IPS-18a (cell line): ENCODE results near the gene MANEA.
A peak's percentile ranks its signal among the peaks of the same experiment; 100 is the strongest.

Experiments used
- H3K27ac ChIP-seq: one replicate; pipeline ENCODE4 v1.5.1; 2013; ENCODE audit warnings: low read length
- H3K27me3 ChIP-seq: one replicate; pipeline ENCODE4 v1.6.1; 2013; ENCODE audit warnings: mild to moderate bottlenecking, low read length; ENCODE audit not compliant: control insufficient read depth, insufficient read depth
- H3K36me3 ChIP-seq: one replicate; pipeline ENCODE4 v1.6.1; 2013; ENCODE audit warnings: low read depth, low read length; ENCODE audit not compliant: control insufficient read depth
- H3K4me1 ChIP-seq: one replicate; pipeline ENCODE4 v1.6.1; 2013; ENCODE audit warnings: low read depth, low read length; ENCODE audit not compliant: control insufficient read depth
- H3K4me3 ChIP-seq: one replicate; pipeline ENCODE4 v1.5.1; 2013; ENCODE audit warnings: low read length
- H3K9ac ChIP-seq: one replicate; pipeline ENCODE4 v1.6.1; 2013; ENCODE audit warnings: mild to moderate bottlenecking, low read length, moderate library complexity
- H3K9me3 ChIP-seq: one replicate; pipeline ENCODE4 v1.6.1; 2013; ENCODE audit warnings: low read depth, low read length; ENCODE audit not compliant: control insufficient read depth

Gene MANEA, protein sequence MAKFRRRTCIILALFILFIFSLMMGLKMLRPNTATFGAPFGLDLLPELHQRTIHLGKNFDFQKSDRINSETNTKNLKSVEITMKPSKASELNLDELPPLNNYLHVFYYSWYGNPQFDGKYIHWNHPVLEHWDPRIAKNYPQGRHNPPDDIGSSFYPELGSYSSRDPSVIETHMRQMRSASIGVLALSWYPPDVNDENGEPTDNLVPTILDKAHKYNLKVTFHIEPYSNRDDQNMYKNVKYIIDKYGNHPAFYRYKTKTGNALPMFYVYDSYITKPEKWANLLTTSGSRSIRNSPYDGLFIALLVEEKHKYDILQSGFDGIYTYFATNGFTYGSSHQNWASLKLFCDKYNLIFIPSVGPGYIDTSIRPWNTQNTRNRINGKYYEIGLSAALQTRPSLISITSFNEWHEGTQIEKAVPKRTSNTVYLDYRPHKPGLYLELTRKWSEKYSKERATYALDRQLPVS

DNA sequence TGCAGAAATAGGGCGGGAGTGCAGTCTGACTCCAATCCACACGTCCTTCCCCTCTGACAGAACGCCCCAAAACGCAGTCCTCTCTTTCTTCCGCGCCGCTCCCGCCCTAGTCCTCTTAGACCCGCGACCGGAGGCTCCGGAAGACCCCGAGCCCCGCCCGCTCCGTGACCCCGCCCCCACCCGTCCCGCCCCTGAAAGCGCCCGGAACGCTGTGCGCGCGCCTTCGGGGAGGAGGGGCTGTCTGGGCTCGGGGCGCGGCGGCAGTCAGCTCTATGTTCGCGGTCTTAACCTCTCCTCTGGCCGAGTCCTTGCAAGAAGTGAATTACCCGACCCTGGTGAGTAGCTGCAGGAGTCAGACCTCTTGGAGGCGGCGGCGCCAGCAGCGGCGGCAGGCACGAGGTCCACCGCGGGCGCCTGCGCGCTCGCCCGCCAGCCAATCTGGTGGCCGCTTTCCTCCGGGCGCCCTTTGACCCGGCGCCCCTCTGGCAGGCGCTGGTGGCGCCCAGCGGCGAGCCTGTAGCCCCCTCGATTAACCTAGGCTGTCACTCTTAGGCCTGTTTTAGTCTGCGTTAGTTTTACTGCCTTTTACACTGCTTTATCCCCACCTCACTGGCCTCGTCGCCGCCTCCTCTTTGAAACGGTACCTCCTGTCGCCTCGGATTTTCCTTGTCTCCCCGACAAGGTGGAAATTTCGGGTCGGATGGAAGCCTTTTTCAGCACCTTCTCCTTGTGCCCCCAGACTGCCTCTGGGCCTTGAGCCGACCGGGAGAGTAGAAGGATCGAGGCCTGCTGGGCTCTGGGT is at the start of gene MANEA:
MANEA (plus strand) TSS at position 232 of the 802 bp plus-strand sequence. CDS start 8,905 bp downstream, outside the sequence.
- Histone ChIP-seq H3K36me3 (no peaks in the 10 kb centered on the region), H3K27me3 (no peaks in the 10 kb centered on the region), H3K4me3 (peak within 1 kb of the TSS; percentile 85), H3K4me1 (peaks cover 5% of the 10 kb centered on the region), H3K9ac (peak within 1 kb of the TSS; percentile 78), H3K9me3 (no peaks in the 10 kb centered on the region), H3K27ac (peak within 1 kb of the TSS; percentile 48)

DNA sequence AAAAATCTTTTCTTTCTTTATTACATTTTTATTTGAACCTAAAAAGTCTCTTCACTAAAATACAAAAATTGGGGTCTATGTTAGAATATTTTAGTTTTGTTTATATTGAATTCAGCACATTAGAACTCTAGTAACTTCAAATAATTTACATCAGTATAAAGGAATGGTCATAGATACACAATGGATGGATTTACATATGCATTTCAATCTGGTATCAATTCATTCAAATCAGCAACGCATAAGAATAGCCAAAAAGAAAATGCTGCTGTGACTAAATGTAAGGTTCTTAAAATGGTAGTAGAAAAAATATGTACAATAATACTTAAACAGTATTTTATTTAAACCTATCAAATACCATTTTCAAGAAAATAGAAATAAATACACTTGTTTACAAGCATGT is 47.6 kb upstream of the MANEA start:
- Histone ChIP-seq H3K27me3 (no peaks in the 10 kb centered on the region), H3K4me3 (peak overlapping the region; percentile 11), H3K9ac (no peak overlapping the region), H3K9me3 (no peaks in the 10 kb centered on the region), H3K4me1 (peaks cover 30% of the 10 kb centered on the region), H3K36me3 (no peaks in the 10 kb centered on the region), H3K27ac (peak overlapping the region; percentile 5)

DNA sequence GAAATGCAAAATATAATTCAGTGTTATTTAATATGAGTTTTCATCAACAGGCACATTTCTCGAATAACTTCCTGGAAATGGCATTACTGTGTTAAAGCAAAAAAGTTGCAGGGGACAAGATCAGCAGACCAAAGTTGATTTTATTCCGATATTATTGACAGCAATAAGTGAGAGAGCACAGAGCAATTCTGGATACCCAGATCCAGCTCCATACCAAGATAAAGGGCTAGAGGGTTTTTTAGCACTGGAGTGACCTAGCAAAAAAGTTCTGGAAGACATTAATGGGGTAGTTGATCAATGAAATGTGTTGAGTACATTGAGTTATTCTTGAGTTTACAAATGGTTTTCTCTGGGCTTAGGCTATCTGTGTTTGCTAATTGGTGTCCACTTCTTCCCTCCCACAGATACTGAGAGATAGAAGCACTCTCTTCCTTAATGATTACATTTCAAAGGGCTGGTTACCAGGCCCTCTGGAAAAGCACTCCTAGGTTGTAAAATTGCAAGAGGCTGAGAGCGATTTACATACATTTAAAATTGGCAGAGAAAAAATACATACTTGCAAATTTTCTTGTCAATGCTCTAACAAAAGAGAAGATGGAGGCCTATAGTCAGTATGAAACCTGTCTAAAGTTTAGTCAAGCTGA is 47.0 kb upstream of the MANEA start:
- Histone ChIP-seq H3K9me3 (no peaks in the 10 kb centered on the region), H3K27ac (peak overlapping the region; percentile 5), H3K9ac (no peak overlapping the region), H3K4me1 (peaks cover 30% of the 10 kb centered on the region), H3K4me3 (peak overlapping the region; percentile 11), H3K27me3 (no peaks in the 10 kb centered on the region), H3K36me3 (no peaks in the 10 kb centered on the region)

DNA sequence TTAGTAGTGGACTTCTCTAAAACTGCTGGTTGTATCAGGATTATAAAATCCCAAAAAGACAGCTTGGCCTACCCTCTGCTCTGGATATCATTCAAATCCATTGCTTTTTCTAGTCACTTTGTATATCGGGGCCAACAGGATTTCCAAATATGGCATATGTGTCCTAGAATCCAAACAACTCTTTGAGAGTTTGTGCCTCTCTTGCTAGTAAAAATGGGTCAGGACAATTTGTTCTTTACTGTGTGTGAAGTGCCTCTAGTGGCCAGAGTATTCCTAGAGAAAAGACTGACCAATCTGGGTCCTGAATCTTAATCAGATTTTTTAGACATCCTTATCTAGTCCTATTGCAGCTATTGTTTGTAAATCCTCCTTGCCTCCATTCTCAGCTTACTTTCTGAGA is 33.5 kb upstream of the MANEA start:
- H3K27ac ChIP-seq, result no peak overlapping the region
- no peaks in the 10 kb centered on the region for H3K4me1 ChIP-seq
- H3K9me3 ChIP-seq, result no peaks in the 10 kb centered on the region
- no peaks in the 10 kb centered on the region for H3K36me3 ChIP-seq
- no peaks in the 10 kb centered on the region for H3K27me3 ChIP-seq
- H3K4me3 ChIP-seq, result no peak overlapping the region
- no peak overlapping the region for H3K9ac ChIP-seq

DNA sequence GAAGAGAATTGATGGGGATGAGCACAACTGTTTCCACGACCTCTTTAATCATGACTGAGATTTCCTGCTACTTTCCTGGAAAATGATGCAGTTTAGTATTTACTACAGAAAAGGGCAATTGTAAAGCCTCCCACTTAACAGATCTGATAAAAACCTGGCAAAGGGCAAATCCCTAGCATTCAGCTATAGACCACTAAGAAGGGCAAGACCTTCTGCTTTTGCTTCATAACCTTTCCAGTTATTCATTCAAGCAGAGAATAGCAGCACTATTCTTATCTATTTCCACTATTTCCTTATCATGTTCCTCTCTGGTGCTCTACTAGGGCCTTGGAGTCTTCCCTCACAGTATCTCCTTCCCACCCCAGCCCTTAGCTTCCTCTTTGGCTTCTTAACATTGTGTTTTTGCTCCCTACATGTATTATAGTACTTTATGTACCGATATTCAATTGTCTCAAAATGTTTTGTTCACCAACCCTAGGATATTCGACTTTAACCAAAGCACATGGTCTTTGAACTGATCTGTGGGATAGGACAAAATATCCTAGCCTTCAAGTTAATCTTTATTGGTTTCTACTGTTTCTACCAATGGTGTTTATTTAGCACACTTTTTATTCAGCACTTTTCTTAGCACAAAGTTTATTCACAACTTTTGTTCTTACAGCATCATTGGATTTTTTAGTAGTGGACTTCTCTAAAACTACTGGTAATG is 32.7 kb upstream of the MANEA start:
- Histone ChIP-seq H3K27me3 (no peaks in the 10 kb centered on the region), H3K4me1 (no peaks in the 10 kb centered on the region), H3K36me3 (no peaks in the 10 kb centered on the region), H3K9me3 (no peaks in the 10 kb centered on the region), H3K4me3 (no peak overlapping the region), H3K27ac (no peak overlapping the region), H3K9ac (no peak overlapping the region)

DNA sequence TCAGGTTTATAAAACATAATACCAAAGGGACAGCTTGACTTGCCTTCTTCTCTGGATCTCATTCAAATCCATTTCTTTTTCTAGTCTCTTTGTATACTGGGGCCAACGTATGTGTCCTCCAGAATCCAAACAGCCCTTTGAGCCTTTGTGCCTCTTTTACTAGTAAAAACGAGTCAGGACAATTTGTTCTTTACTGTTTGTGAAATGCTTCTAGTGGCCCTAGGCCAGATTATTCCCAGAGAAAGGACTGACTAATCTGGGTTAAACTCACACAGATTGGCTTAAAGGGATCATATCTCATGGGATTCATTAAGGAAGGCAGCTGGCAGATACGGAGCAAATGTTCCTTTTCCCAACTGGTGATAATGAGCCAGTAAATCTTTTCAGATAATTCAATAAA is 32.1 kb upstream of the MANEA start:
- H3K9ac ChIP-seq, result no peak overlapping the region

DNA sequence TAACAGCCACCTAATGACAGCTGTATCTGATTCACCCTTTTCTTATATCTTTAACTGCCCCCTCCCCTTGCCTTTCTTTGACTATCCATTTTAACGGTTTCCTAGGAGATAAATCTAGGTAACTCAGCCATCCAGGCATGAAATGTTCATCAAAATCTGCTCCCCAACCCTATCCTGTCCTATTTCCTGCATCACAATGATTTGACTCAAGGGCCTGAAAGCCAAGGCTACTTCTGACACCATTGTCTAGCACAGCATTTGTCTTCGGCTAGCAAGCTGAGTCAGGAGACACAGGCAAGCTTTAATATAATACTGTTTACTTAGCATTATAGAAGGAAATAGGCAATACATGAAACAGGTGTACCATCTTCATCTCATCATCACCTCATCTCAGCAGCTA is 31.6 kb upstream of the MANEA start:
- H3K9me3 ChIP-seq, result no peaks in the 10 kb centered on the region
- no peak overlapping the region for H3K4me3 ChIP-seq
- no peaks in the 10 kb centered on the region for H3K36me3 ChIP-seq
- no peak overlapping the region for H3K27ac ChIP-seq
- H3K9ac ChIP-seq, result no peak overlapping the region
- H3K27me3 ChIP-seq, result no peaks in the 10 kb centered on the region
- no peaks in the 10 kb centered on the region for H3K4me1 ChIP-seq

More for the DNA sequence above, 32.1 kb upstream of the MANEA start:
- H3K27ac ChIP-seq, result no peak overlapping the region
- H3K9me3 ChIP-seq, result no peaks in the 10 kb centered on the region
- H3K4me3 ChIP-seq, result no peak overlapping the region
- no peaks in the 10 kb centered on the region for H3K36me3 ChIP-seq
- H3K4me1 ChIP-seq, result no peaks in the 10 kb centered on the region
- H3K27me3 ChIP-seq, result no peaks in the 10 kb centered on the region

DNA sequence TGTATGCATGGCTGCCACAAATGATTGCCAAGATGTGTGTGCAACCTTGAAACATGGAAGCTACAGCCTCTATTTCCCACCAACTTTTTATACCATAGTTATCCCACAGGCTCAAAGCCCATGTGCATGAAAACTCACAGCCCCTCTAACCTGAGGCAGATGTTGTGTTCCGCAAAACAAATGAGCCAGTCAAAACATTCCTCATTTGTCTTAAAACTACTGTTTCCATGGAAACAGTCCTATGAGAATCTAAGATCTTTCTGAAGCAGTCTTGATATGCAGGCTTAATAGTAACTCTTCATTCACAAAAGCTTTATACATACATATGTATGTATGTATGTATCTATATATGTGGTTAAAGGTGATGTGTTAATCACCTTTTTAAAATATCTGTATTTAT is 31.2 kb upstream of the MANEA start:
- Histone ChIP-seq H3K4me1 (no peaks in the 10 kb centered on the region), H3K27ac (no peak overlapping the region), H3K4me3 (no peak overlapping the region), H3K27me3 (no peaks in the 10 kb centered on the region), H3K9me3 (no peaks in the 10 kb centered on the region), H3K9ac (no peak overlapping the region), H3K36me3 (no peaks in the 10 kb centered on the region)

DNA sequence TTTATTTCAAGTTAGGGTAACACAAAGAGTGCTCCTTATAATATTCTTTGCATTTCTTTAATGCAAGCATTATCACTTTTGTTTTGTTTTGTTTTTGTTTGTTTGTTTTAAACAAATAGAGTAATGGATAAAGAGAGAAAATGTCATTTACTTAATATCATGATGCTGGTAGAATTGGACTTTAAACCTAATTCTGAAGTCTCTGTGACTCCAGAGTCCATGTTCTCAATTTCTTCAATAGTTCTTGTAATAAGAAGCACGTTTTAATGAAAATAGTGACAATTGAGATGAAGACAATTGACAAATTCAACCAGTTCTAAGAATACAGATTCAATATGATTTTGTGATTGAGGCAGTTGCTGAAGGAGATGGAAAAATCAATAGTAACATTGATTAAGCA is 30.3 kb upstream of the MANEA start:
- Histone ChIP-seq H3K4me1 (no peaks in the 10 kb centered on the region), H3K27ac (no peak overlapping the region), H3K9ac (no peak overlapping the region), H3K4me3 (no peak overlapping the region), H3K27me3 (no peaks in the 10 kb centered on the region), H3K36me3 (no peaks in the 10 kb centered on the region), H3K9me3 (no peaks in the 10 kb centered on the region)

DNA sequence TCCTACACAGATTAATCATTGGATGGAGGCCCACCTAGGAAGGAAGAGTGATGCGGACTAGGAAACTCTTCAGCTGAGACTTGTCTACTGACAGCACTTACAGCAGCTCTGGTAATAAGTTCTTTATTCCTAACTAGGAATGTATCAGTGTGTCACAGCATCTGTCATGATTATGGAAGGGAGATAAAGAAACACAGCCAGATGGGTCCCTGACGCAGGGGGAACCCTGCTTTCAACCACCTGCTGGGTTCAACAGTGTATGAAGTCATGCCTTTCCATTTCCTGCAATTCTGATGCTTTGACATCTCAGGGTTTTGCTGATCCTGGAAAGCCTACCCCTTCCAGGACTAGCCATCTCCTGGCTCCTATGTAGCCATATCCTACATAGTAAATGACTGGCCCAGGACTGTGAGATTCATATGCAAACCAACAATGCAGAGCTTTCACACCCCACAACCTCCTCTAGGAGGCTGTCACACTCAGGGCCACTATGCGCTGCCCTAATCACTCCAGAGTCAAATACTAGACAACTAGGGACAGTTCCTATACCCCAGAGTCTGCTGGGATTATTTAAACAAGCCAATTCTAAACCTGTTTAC is 29.0 kb upstream of the MANEA start:
- H3K4me3 ChIP-seq, result no peak overlapping the region
- H3K4me1 ChIP-seq, result no peaks in the 10 kb centered on the region
- H3K36me3 ChIP-seq, result no peaks in the 10 kb centered on the region
- H3K9ac ChIP-seq, result no peak overlapping the region
- no peaks in the 10 kb centered on the region for H3K9me3 ChIP-seq
- H3K27me3 ChIP-seq, result no peaks in the 10 kb centered on the region
- no peak overlapping the region for H3K27ac ChIP-seq
